ENCODE measurements around the gene PPCDC. TPM values are rescaled to one million over a fixed set of nuclear protein-coding genes. Genes with fewer than 3 reads are reported as not detected.

PPCDC gene
- polyA plus RNA-seq, 1 experiment: 11.1 TPM

DNA sequence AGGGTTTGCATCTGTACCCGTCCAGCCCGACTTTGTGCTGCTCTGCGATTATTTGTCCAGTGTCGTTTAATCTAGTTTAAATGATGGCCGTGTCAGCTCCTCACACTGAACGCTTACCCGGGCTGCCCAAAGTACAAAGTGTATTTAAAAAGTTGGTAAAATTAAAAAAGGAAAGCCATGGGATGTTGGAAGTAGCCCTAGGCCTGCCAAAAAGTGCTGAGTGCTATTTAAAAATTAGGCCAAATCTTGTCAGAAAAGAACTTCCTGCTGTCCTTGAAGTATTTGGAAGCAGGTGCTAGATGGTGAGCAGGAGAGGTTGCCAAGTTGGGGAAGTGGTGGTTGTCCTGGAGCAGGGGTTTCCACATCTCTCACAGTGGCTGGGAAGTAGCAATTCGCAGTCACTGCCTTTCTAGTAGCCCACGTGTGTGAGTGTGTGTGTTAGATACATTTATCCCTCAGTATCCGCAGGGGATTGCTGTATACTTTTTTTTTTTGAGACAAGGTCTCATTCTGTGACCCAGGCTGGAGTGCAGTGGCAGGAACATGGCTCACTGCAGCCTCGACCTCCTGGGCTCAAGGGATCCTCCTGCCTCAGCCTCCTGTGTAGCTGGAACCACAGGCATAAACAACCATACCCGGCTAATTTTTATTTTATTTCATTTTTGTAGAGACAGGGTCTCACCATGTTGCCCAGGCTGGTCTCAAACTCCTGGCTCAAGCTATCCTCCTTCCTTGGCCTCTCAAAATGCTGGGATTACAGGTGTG lies 664 bp downstream of the PPCDC start:
- Histone ChIP-seq H3K36me3 (ENCODE audit: control insufficient read depth, insufficient read depth, low read length) (0 out of 2 replicates have a peak, but pooled peaks cover 1% of the 10 kb centered on the region), H3K4me3 (ENCODE audit: low read depth, low read length) (peak overlapping the region; percentile 99), H3K27me3 (ENCODE audit: control insufficient read depth, insufficient read depth, low read length) (no peaks in the 10 kb centered on the region)
- ChIA-PET CTCF (interaction anchor here (0.8 to 10.3 kb wide), 5 partner anchors 19 to 226 kb away, joined by 3 to 237 read pairs (median 4); partner anchors contain the start of gene C15orf39), POLR2A (no interaction called here)
- no peak for DNase-seq (ENCODE audit: low read depth)
- TF ChIP-seq, protein P1, sequence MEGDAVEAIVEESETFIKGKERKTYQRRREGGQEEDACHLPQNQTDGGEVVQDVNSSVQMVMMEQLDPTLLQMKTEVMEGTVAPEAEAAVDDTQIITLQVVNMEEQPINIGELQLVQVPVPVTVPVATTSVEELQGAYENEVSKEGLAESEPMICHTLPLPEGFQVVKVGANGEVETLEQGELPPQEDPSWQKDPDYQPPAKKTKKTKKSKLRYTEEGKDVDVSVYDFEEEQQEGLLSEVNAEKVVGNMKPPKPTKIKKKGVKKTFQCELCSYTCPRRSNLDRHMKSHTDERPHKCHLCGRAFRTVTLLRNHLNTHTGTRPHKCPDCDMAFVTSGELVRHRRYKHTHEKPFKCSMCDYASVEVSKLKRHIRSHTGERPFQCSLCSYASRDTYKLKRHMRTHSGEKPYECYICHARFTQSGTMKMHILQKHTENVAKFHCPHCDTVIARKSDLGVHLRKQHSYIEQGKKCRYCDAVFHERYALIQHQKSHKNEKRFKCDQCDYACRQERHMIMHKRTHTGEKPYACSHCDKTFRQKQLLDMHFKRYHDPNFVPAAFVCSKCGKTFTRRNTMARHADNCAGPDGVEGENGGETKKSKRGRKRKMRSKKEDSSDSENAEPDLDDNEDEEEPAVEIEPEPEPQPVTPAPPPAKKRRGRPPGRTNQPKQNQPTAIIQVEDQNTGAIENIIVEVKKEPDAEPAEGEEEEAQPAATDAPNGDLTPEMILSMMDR (IDR thresholded peaks at IDR 0.05; ENCODE audit: insufficient read depth, low read depth, low read length): no peak

DNA sequence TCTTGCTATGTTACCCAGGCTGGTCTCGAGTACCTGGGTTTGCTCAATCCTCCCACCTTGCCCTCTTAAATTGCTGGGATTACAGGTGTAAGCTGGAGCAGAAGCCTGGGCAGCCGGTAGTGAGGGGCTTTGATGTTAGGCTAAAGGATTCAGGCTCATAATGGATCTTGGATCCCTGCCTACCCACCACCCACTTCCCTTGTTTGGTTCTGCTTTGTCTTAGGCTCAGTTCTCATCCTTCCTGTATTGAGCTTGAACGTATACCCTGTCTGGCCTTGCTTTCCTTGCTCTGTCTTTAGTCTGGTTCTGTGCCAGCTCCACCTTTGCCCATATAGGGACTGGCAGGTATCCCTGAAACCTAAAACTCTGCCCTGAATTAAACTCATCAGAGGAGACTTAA lies 1.7 kb downstream of the PPCDC start:
- TF ChIP-seq, protein P1 (IDR thresholded peaks at IDR 0.05; ENCODE audit: insufficient read depth, low read depth, low read length): no peak
- Histone ChIP-seq H3K36me3 (ENCODE audit: control insufficient read depth, insufficient read depth, low read length) (0 out of 2 replicates have a peak, but pooled peaks cover 1% of the 10 kb centered on the region), H3K4me3 (ENCODE audit: low read depth, low read length) (no peak overlapping the region), H3K27me3 (ENCODE audit: control insufficient read depth, insufficient read depth, low read length) (no peaks in the 10 kb centered on the region)
- ChIA-PET POLR2A (no interaction called here), CTCF (interaction anchor here (0.8 to 10.3 kb wide), 2 partner anchors 17 to 185 kb away, joined by 3 to 237 read pairs; no protein-coding TSS in a partner anchor)
- DNase-seq (ENCODE audit: low read depth): no peak

DNA sequence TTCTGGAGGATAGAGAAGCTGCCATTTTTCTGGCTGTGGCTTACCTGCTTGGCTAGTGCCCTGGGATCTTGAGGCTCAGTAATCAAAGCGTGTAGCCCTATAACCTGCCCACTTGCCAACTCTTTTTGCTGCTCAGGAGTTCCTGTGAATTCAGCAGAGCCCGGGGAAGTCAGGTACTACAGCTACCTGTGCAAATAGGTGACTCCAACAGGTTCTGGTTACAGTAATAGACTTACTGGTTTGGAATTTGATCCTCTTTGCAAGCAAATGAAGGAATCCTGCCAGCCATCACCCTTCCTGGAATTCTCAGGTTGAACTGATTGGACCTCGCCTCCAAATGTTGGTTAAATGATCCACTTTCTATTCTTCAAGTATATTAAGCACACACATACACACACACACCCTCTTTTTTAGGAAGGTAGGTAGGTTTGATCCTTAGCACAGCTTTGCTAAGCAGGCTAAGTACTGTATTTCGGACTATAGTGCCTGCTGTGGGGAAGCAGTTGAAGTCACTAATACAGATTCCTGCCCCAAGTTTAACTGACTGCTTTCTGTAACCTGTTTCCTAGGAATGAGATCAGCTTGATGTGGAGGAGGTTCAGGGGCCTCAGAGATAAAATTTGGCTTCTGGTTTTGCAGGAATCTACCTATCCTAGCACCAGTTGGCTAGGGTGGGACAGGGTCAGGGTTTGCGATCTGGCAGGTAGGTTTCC lies 2.3 kb downstream of the PPCDC start:
- POLR2A ChIA-PET: no interaction called here
- TF ChIP-seq, protein P1 (IDR thresholded peaks at IDR 0.05; ENCODE audit: insufficient read depth, low read depth, low read length): no peak
- Histone ChIP-seq H3K4me3 (ENCODE audit: low read depth, low read length) (no peak overlapping the region), H3K27me3 (ENCODE audit: control insufficient read depth, insufficient read depth, low read length) (no peaks in the 10 kb centered on the region), H3K36me3 (ENCODE audit: control insufficient read depth, insufficient read depth, low read length) (0 out of 2 replicates have a peak, but pooled peaks cover 1% of the 10 kb centered on the region)
- CTCF ChIA-PET: interaction anchor here (0.8 to 10.3 kb wide), 2 partner anchors 16 to 184 kb away, joined by 3 to 237 read pairs; no protein-coding TSS in a partner anchor
- no peak for DNase-seq (ENCODE audit: low read depth)

DNA sequence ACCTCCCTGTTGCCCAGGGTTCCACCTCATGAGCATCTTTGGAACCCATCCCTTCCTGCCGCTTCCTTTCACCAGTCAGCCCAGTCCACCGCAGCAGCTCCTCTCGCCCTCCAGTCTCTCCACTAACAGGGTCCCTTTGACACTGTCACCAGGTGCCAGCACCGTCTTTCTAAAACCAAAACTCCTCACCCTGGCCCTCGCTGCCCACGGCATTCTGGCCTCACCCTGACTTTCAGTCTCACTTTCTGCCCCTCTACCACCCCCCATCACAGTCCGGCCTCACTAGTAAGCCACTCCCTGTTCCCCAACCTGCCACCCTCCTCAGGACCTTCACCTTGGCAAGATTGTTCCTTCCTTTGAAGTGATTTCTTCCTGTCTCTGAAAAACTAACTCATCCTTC lies 4.2 kb downstream of the PPCDC start:
- ChIA-PET POLR2A (no interaction called here), CTCF (interaction anchor here (10.3 kb wide), 1 partner anchor 182 kb away, joined by 237 read pairs; no protein-coding TSS in a partner anchor)
- no peak for DNase-seq (ENCODE audit: low read depth)
- H3K4me3 ChIP-seq (ENCODE audit: low read depth, low read length): no peak overlapping the region
- no peaks in the 10 kb centered on the region for H3K27me3 ChIP-seq (ENCODE audit: control insufficient read depth, insufficient read depth, low read length)
- H3K36me3 ChIP-seq (ENCODE audit: control insufficient read depth, insufficient read depth, low read length): 0 out of 2 replicates have a peak, but pooled peaks cover 1% of the 10 kb centered on the region
- TF ChIP-seq, protein P1 (IDR thresholded peaks at IDR 0.05; ENCODE audit: insufficient read depth, low read depth, low read length): no peak

DNA sequence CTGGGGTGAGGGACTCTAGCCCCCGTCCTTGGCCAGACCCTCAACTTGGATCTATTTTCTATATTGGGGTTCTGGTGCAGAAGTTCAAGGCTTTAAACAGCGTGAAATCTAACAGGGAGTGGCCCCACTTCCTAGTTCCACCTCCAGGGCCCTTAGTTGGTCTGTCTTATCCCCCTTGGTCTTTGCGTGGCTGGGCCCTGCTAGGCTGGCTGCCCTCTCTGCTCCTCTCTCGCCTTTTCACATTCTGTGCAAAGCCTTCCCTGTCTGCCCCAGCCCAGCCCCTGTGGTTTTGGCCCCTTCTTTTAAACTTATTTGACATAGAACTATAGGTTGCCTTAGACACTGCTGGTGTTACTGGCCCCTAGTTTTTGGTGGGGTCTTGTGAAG lies 5.6 kb downstream of the PPCDC start:
- H3K36me3 ChIP-seq (ENCODE audit: control insufficient read depth, insufficient read depth, low read length): 0 out of 2 replicates have a peak, but pooled peaks cover 1% of the 10 kb centered on the region
- H3K27me3 ChIP-seq (ENCODE audit: control insufficient read depth, insufficient read depth, low read length): no peaks in the 10 kb centered on the region
- TF ChIP-seq, protein P1 (IDR thresholded peaks at IDR 0.05; ENCODE audit: insufficient read depth, low read depth, low read length): no peak
- ChIA-PET CTCF (interaction anchor here (0.7 to 10.3 kb wide), 24 partner anchors 9 to 278 kb away, joined by 3 to 237 read pairs (median 4); partner anchors contain the start of genes C15orf39 and RPP25), POLR2A (interaction anchor here (0.9 kb wide), 1 partner anchor 14 kb away, joined by 3 read pairs; no protein-coding TSS in a partner anchor)
- no peak overlapping the region for H3K4me3 ChIP-seq (ENCODE audit: low read depth, low read length)
- no peak for DNase-seq (ENCODE audit: low read depth)
